ENCODE measurements around the gene GNA15.
"Not testable (repeated sequence)": the region's sequence is repeated elsewhere in the genome, so short reads cannot be mapped to it uniquely, and the experiment has no call there.

The GNA15 gene

GRCh38 chr19:3192684-3193083 is 56.9 kb downstream of the GNA15 start:
- no peak for DNase-seq

GRCh38 chr19:3193256-3194105 is 57.6 kb downstream of the GNA15 start:
- no peak for DNase-seq

- no peak for DNase-seq
These were observed 58.6 kb downstream of the GNA15 start for GRCh38 chr19:3194106-3195087.

GRCh38 chr19:3196064-3196932 is 60.5 kb downstream of the GNA15 start:
- DNase-seq = no peak

- no peak for DNase-seq
These were observed 61.0 kb downstream of the GNA15 start for GRCh38 chr19:3196933-3197205.

- DNase-seq = no peak
These were observed 63.3 kb downstream of the GNA15 start for GRCh38 chr19:3198901-3199700.

- no peak for DNase-seq
These were observed 65.4 kb downstream of the GNA15 start for GRCh38 chr19:3201072-3201700.

- no peak for DNase-seq
These were observed 66.1 kb downstream of the GNA15 start for GRCh38 chr19:3201911-3202310.

- no peak for DNase-seq
These were observed 66.5 kb downstream of the GNA15 start for GRCh38 chr19:3202346-3202745.

GRCh38 chr19:3202895-3203294 is 67.1 kb downstream of the GNA15 start:
- not testable (repeated sequence) for DNase-seq

- no peak for DNase-seq
These were observed 68.2 kb downstream of the GNA15 start for GRCh38 chr19:3203805-3204645.

GRCh38 chr19:3204646-3205275 is 68.9 kb downstream of the GNA15 start:
- DNase-seq = no peak

- no peak for DNase-seq
These were observed 70.6 kb downstream of the GNA15 start for GRCh38 chr19:3206216-3206953.

GRCh38 chr19:3207461-3208242 is 71.8 kb downstream of the GNA15 start:
- DNase-seq = no peak

GRCh38 chr19:3208317-3209207 is 72.7 kb downstream of the GNA15 start:
- DNase-seq = no peak

- peak; percentile 22 for DNase-seq
These were observed 74.6 kb downstream of the GNA15 start for GRCh38 chr19:3210347-3211017.

GRCh38 chr19:3211191-3211590 is 75.4 kb downstream of the GNA15 start:
- DNase-seq = no peak

All from fibroblast of skin of back (primary cell).